GM18508 (cell line): ENCODE data around the gene RPP30.
"Not testable (repeated sequence)": the region's sequence is repeated elsewhere in the genome, so short reads cannot be mapped to it uniquely, and the experiment has no call there.

Source experiments
- ATAC-seq: cut with Tn5 transposase; IDR thresholded peaks from one replicate; pipeline ENCODE4 v1.9.1; 2021; ENCODE audit warnings: moderate number of reproducible peaks; ENCODE audit not compliant: insufficient read depth, unreplicated experiment

Gene RPP30

GRCh38 chr10:90937645-90938258 is 66.0 kb downstream of the RPP30 start:
- ATAC-seq = no peak

GRCh38 chr10:90939116-90939515 is 67.3 kb downstream of the RPP30 start:
- ATAC-seq = no peak

GRCh38 chr10:90939648-90940047 is 67.9 kb downstream of the RPP30 start:
- ATAC-seq = no peak

- not testable (repeated sequence) for ATAC-seq
These were observed 71.2 kb downstream of the RPP30 start for GRCh38 chr10:90942980-90943379.

- ATAC-seq = no peak
These were observed 73.0 kb downstream of the RPP30 start for GRCh38 chr10:90944749-90945148.

GRCh38 chr10:90945491-90946070 is 73.8 kb downstream of the RPP30 start:
- ATAC-seq = no peak

- no peak for ATAC-seq
These were observed 75.5 kb downstream of the RPP30 start for GRCh38 chr10:90947030-90947960.
